Inferior parietal cortex (tissue), 1 donor: ENCODE data around the gene SOST.

Source experiments
- DNase-seq: peaks from one replicate; pipeline ENCODE4 v3.0.0-alpha.2; 2016; ENCODE audit errors: extremely low spot score

SOST gene

GRCh38 chr17:43707184-43707583, 51.4 kb downstream of the SOST start:
- no peak for DNase-seq

DNA sequence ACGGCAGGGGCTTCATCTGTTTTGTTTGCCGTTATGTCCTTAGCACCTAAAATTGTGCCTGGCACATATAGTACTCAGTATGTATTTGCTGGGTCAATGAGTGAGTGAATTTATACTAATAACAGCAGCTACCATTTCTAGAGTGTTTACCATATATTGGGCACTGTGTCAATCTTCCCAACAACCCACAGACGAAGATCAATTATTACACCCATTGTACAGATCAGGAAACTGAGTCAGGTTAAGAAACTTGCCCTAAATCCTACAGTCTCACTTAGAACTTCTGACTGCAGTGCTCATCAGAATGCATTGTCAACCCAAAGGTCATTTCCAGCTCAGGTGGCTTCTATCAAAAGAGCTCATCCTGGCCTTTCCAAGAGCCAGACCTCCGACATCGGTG, 52.4 kb downstream of the SOST start:
- DNase-seq = no peak
